NCI-H146 treated with DMSO at 0.1 percent for 48 hours (cell line): ENCODE data around the gene NDUFB10.
"Not testable (repeated sequence)": the region's sequence is repeated elsewhere in the genome, so short reads cannot be mapped to it uniquely, and the experiment has no call there.

Experiments used
- DNase-seq: peaks from one replicate; lab custom pipeline; 2025; ENCODE audit not compliant: unreplicated experiment; lab: John Stamatoyannopoulos, UW

Gene NDUFB10

GRCh38 chr16:1959269-1960039, at the start of gene NDUFB10:
Gene NDUFB10, plus strand, starts transcription at chr16:1959538. Its CDS starts 87 bp downstream, at chr16:1959625.
- DNase-seq = peak; percentile 62

GRCh38 chr16:1909561-1910231, 49.6 kb upstream of the NDUFB10 start:
- peak; percentile 83 for DNase-seq

GRCh38 chr16:1911467-1912214, 47.7 kb upstream of the NDUFB10 start:
- no peak for DNase-seq

DNA sequence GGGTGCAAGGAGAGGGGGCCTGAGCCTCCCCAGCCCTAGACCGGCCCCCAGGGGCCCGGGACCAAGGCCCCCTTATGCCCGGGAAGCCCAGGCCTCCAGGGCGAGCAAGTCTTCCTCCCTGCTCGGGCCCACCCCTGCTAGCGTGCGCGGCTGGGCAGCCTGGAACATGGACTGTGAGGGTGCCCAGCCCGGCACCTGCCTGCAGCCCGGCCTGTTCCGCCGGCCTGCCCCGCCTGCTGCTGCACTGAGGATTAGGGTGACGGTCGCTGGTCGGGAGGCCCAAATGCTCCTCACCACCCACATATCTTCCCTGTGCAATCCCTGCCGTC, 47.2 kb upstream of the NDUFB10 start:
- no peak for DNase-seq

- peak; percentile 91 for DNase-seq
These were observed 45.8 kb upstream of the NDUFB10 start for GRCh38 chr16:1913327-1914083.

DNA sequence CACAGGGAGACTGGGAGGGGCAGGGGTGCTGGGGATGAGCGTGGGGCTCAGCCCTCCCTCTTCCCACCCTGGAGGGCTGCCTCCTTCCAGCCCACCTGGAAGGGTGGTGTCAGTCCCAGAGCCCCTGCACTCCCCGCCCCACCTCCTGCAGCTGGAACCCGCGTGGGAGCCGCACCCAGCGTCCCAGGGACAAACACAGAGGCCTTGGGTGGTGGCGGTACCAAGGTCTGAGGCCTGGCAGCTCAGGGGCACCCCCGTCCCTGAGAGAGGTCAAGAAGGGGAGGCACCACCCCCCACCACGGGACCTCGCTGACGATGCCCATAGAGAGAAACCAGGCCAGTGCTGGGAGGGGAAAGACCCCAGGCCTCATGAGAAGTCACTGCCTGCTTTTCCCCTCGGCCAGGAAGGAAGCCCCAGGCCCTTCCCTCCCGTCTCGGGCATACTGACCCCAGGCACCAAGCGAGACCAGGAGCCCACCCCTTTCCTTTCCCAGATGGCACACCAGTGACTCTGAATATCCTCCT, 45.2 kb upstream of the NDUFB10 start:
- DNase-seq = no peak

DNA sequence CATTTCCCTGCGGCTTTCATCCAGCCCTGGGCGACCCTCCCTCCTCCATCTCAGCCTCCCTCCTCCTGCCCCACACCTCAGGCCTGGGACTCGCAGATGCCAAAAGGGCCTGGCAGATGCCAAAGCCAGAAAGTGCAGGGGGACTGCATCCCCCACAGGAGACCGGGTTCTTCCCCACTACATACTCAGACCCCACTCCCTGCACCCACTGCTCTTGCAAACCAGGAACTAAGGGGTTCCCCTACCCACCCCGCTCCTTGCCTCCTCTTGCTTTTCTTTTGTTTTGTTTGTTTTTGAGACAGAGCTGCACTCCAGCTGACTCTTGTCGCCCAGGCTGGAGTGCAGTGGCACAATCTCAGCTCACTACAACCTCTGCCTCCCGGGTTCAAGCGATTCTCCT, 44.4 kb upstream of the NDUFB10 start:
- no peak for DNase-seq

DNA sequence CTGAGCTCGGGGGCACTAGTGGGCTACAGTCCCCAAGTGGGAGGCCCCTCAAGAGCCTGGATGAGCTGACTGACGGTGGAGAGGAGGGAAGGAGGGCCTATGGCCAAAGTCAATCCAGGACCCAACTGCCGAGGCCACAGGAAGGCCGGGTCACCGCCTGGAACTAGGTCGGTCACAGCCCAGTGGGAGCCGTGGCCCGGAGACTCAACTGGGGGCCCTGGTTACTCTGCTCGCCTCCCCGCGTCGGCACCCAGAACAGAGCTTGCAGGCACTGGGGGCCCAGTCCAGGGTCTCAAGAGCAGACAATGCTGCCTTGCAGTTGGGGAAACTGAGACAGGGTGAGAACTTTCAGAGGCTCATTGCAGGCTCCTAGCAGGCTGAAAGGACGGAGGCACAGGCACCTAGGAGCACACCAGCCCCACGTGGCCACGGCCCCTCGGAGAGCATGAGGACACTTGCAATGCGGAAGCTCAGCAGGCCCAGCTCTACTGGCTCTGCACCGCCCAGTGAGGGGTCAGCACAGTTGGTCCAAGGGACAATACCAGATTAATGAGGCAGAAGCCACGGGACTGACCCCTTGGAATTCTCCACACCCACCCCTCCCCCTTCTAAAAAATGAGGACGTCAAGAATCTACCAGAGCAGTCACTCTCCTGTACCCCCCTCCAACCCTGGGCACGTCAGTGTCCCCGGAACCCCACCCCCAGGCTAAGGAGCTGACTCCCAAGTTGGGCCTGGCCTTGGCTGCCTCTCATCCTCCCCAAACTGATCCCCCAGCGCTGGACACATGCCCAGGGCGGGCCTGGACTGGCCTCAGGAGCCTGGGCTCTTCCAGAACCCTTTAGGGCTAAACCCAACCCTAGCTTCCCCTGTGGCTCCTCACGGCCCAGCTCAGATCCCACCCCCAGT, 43.4 kb upstream of the NDUFB10 start:
- DNase-seq = no peak

DNA sequence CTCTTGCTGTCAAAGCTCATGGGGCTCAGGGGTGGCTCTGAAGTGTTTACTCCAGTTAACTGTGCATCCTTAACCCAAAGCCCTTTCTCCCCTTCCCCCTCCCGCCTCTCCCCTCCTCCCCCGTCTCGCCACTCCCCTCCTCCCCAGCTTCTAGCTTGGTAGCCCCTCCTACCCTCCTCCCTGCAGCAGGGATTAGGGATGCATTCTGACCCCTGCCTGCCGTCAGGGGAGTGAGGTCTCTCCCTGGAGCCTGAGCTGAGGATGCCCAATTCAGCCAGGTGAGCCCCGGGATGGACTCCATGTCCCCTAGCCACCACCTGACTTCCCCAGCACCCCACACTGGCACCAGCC, 42.7 kb upstream of the NDUFB10 start:
- no peak for DNase-seq

DNA sequence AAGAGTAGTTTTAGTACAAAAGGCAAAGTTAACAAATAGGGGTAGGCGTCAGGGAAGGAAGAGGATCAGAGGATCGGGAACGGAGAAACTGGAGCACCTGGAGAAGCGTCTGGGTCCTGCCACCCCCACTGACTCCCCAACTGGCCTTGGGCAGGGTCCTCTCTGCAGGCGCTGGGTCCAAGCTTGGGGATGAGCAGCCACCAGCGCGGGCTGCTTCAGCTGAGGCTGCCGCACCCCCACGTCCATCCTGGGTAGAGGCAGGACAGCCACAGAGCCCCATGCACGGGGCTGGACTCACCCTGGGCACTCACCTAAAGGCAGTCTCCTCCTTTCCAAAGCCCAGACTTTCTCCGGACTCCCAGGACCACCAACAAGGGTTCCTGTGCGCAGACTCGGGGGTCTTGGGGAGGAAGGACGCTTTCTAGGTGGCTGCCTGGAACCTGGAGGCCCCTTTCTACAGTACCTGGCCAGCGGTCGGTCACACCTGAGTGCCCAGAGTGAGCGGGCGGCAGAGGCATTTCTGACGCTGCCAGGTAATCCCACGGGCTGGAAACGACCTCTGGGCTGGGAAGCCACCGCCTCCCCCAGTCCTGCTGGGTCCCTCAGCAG, 42.2 kb upstream of the NDUFB10 start:
- DNase-seq = no peak

DNA sequence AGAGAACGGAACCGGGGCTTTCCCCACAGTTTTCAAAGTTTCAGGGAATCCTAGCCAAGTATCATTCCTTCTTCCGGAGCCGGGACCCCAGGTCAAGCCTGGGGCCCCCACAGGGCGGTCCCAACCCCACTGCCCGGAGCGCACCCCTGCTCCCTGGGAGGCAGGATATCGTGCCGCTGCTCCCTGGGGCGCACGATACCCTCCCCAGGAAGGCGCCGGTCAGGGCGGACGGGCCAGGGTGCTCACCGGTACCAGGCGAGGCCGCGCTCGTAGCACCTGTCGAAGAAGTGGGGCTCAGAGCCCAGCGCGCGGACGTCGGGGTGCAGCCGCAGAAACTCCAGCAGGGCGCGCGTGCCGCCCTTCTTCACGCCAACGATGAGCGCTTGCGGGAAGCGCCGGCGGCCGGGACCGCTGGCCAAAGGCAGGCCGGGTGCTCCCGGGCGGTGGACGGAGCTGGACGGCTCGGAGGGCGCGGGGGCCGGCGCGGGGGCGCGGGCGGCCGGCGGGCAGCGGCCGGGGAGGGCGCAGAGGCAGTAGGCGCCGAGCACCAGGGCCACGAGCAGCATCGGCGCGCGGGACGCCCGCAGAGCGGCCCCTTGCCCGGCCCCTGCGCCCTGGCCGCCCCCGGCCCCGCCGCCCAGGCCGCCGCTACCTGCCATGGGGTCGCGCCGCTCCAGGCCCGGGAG, 41.5 kb upstream of the NDUFB10 start:
- DNase-seq = no peak

- no peak for DNase-seq
These were observed 40.7 kb upstream of the NDUFB10 start, which contains the start of gene HS3ST6 for GRCh38 chr16:1918351-1919326. Gene HS3ST6, minus strand, starts transcription at chr16:1918415. Its CDS starts 92 bp downstream, at chr16:1918323.

DNA sequence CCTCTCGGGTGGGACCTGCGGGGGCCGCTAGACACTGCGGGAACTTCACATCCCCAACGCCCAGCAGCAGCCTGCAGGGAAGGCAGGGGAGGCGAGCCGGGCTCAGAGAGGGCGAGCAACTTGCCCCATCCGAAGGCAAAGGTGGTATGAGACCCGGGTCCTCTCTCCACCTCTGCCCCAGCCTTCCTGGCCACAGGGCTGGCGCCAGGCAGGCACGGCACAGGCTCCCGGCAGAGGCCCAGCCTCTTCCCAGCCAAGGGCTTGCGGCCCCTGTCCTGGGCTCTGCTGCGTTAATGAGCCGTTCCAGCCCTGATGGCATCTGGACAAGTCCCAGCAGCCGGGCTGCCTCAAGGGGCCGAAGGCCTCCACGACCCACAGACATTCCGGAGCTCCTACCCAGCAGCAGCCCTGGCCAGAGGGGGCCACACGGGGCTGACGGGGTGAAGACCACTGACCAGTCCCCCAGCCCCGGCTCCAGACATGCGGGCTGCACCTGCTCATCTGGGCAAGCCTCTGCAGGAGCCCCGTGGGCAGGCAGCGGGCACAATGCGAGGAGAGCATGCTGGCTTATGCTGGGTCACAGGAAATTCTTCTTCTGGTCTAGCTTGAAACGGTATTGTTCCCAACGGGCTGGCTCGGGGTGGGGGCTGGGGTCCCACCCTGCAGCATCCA, 39.9 kb upstream of the NDUFB10 start:
- no peak for DNase-seq

DNA sequence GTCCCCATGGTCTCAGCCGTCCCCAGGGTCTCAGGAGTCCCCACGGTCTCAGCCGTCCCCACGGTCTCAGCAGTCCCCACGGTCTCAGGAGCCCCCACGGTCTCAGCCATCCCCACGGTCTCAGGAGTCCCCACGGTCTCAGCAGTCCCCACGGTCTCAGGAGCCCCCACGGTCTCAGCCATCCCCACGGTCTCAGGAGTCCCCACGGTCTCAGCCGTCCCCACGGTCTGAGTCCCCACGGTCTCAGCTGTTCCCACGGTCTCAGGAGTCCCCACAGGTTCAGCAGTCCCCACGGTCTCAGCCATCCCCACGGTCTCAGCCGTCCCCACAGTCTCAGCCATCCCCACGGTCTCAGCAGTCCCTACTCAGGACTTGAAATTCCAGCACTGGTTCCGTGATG, 39.2 kb upstream of the NDUFB10 start:
- DNase-seq = not testable (repeated sequence)

DNA sequence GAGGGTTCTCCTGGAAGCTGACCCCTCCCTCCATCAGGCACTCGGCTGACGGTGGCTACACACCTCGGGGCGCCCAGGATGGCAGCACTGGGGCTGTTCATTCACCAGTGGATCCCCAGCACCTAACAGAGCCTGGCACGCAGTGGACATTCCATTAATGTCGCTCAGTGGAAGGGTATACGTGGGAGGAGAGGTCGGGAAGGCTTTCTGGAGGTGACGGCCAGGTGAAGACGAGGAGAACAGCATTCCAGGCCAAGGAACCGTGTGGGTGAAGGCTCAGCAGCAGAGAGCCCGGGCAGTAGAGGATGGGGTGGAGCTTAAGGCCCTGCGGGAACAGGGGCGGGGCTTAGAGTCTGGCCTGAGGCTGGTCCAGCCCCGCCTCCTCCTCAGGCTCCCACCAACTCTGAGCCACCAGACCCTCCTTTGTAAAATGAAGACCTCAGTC, 38.6 kb upstream of the NDUFB10 start:
- DNase-seq = peak; percentile 29

DNA sequence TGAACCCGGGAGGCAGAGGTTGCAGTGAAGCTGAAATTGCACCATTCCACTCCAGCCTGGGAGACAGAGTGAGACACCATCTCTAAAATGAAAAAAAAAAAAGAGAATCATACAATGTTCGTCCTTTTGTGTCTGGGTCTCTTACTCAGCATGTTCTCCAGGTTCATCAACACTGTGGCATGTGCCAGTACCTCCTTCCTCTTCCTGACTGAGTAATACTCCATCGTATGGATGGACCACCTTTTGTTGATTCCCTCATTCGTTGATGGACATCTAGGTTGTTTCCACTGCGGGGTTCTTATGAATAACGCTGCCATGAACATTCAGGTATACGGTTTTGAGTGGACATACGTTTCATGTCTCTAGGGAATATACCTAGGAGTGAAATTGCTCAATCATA, 37.0 kb upstream of the NDUFB10 start:
- DNase-seq = no peak
